Epithelial cell of esophagus (primary cell): ENCODE data around the gene USH2A.

Experiments
- DNase-seq: peaks from one replicate; pipeline ENCODE4 v3.0.0; 2010; ENCODE audit warnings: low read depth
- H3K4me3 ChIP-seq: 2 replicates; pipeline ENCODE4 v1.5.1; 2011; ENCODE audit warnings: mild to moderate bottlenecking, low read length, control low read depth
- CTCF ChIP-seq: IDR thresholded peaks from 2 replicates; pipeline ENCODE4 v1.5.1; 2011; ENCODE audit warnings: low read depth, mild to moderate bottlenecking, low read length, control low read depth, inconsistent platforms; ENCODE audit not compliant: insufficient read depth; ENCODE audit errors: missing control alignments

Gene USH2A

GRCh38 chr1:216416488-216416887 lies 6.8 kb downstream of the USH2A start:
- no peak overlapping the region for H3K4me3 ChIP-seq
- TF ChIP-seq CTCF = no peak
- no peak for DNase-seq

DNA sequence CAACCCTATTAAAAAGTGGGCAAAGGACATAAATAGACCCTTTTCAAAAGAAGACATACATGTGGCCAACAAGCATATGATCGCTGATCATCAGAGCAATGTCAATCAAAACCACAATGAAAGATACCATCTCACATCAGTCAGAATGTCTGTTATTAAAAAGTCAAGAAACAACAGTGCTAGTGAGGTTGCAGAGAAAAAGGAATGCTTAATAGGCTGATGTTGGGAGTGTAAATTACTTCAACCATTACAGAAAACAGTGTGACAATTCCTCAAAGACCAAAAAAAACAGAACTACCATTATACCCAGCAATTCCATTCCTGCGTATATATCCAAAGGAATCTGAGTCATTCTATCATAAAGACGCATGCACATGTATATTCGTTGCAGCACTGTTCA lies 13.2 kb downstream of the USH2A start:
- no peak for DNase-seq
- H3K4me3 ChIP-seq = no peak overlapping the region
- TF ChIP-seq CTCF = no peak

DNA sequence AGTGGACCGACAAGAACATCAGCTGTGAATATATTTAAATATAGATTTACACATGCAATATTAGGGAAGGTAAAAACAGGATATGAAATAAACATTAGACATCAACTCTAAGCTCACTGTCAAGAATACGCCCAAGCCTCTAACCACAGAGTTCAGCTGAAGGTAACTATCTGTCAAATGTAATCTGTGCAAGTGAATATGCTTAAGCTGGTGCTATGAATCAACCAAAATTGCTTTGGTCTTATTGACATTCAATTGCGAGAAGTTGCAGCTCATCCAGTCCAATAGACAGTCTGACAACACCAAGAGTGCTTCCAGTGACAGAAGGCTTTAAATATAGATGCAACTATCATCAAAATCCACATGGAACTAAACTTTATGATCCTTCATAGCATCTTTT lies 32.3 kb downstream of the USH2A start:
- no peak overlapping the region for H3K4me3 ChIP-seq
- TF ChIP-seq CTCF = no peak
- peak; percentile 18 for DNase-seq

GRCh38 chr1:216389774-216390173 lies 33.5 kb downstream of the USH2A start:
- no peak for DNase-seq
- no peak overlapping the region for H3K4me3 ChIP-seq
- TF ChIP-seq CTCF = no peak

DNA sequence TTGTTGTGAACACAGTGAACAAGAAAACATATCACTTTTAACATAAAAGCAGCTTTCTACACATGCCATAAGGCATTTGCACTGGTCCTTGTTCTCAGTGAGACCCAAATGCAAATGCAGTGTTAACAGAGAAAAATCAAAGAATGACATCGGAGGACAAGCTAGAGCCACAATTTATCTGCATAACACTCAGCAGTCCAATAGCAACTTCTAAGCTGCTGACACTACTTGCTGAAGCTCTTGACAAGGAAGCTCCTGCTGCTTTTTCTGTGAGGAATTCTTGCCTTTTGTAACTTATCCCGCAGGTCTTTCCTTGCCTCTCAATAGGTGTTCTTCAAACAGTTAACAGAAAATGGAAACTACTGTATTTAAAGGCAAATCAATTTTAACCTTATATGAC lies 34.7 kb downstream of the USH2A start:
- H3K4me3 ChIP-seq = no peak overlapping the region
- DNase-seq = no peak
- TF ChIP-seq CTCF = no peak

DNA sequence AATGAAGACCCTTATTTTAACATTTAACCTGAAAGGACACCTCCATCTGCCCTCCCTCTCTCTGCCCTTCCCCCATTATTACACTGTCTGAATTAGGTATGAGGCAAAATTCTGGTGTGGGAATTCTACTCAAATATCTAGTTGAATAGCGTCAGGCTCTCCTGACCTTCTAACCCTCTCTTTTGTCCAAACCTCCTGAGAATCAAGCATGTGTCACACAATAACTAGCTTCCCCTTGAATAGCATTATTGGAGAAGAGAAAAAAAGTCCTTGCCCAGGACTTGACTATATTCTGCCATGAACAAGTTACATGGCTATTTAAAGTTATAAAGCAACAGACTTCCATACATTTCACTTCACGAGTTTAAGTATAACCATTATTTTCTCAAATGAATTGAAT lies 35.5 kb downstream of the USH2A start:
- TF ChIP-seq CTCF = no peak
- H3K4me3 ChIP-seq = no peak overlapping the region
- no peak for DNase-seq

DNA sequence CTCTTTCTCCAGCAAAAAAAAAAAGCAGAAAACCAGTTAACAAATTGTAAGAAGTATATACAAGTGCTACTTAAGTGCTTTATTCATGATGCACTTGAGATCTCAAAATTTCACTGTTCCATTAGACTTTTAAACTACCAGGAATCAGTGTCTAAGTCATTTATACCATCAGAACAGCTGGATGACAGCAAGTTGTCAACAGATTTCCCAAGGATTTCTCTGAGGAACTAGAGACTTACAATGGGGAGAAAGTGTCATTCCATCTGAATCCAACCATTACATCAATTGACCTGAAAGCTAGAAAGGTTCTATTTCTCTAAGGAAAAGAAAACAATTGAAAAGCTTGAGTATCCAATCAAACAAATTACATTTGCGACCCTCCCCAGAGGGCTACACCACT lies 43.8 kb downstream of the USH2A start:
- H3K4me3 ChIP-seq = no peak overlapping the region
- DNase-seq = no peak
- no peak for TF ChIP-seq CTCF
